Measurements from ENCODE around the gene CST9.
"Not testable (repeated sequence)": the region's sequence is repeated elsewhere in the genome, so short reads cannot be mapped to it uniquely, and the experiment has no call there.

CST9 gene

DNA sequence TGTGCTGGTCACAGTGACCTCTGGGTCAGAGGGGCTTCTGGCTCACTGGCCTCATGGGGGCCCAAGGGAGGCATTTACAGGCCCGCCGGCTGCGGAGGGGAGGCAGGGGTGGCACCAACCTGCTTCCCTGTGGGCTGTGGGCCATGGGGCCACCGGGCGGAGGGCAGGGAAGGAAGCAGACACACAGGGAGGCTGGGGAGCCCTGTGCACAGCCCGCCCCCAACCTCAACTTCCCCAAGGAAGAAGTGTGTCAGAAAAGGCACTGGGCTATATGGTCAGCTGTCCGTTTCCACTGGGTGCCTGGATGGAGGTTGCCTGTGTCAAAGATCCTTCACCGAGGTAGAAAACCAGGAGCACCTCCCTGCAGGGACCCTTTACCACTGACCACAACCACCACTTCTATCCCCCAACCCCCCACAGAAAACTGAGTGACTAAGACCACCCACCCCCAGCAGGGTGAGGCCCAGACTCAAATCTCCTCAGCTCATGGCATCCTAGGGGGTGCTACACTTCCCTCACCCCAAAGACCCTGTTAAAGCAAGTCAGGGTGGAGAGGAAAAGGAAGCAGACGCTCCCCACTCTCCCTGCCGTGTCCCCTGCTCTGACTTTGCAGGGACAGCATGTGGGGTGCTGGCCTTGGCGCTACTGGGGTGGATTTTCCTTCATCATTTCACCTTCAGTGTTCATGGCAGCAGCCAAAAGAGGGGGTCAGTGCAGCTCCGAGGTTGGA, 26.4 kb upstream of the CST9 start:
- Mint-ChIP-seq H3K9me3 (no peaks in the 10 kb centered on the region), H3K27ac (no peak overlapping the region), H3K36me3 (ENCODE audit: low read depth) (no peaks in the 10 kb centered on the region), H3K27me3 (peaks cover 13% of the 10 kb centered on the region), H3K4me3 (no peak overlapping the region), H3K4me1 (ENCODE audit: low read depth) (peaks cover 4% of the 10 kb centered on the region)

DNA sequence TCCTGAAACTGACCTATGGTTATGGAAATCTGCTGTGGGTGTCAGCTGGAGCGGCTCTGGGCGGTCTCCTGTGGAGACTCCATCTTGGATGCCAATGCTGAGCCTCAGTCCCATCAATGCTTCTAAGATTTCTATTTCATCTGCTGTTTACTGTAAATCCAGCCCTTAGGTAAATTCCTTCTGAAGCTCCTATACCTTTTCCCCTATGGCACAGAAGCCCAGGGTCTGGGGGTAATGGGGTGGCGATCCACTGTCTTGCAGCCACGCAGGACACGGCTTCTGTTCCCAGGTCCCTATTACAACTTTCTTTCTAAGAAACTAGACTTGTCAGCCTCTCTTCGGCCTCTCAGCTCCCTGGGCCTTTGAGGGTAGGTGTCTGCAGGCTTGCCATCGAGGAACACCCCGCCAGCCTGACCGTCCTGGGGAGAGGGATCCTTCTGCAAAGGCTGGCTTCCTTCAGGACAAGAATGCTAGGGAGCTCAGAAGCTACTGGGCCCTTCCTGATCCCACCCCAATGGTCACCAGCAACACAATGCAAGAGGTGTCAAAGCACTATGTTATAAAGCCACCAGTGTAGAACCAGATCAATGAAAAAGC, 25.6 kb upstream of the CST9 start:
- H3K27me3 Mint-ChIP-seq = peaks cover 5% of the 10 kb centered on the region
- no peaks in the 10 kb centered on the region for H3K4me1 Mint-ChIP-seq (ENCODE audit: low read depth)
- H3K4me3 Mint-ChIP-seq = no peak overlapping the region
- H3K9me3 Mint-ChIP-seq = no peaks in the 10 kb centered on the region
- no peaks in the 10 kb centered on the region for H3K36me3 Mint-ChIP-seq (ENCODE audit: low read depth)
- H3K27ac Mint-ChIP-seq = no peak overlapping the region

DNA sequence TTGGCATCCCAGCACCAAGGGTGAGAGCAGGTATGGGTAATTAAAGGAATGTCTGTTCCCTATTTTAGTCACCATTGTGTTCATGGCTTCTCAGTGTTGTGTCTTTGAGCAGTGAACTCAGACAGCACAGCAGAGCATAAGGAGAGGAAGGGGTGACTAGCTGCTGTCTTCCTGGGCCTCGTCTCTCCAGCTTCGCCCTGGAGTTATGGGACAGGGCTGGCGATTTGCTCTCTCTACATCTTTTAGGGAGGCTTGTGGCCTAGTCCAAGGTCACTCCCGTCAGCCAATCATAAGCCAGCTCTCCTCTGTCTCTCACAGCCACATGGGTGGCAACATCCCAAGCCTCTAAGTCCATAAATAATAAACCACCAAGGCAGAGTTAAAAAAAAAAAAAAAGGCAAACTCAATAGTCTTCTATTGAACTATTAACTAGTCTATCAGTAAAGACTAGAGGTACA, 24.7 kb upstream of the CST9 start:
- Mint-ChIP-seq H3K9me3 (no peaks in the 10 kb centered on the region), H3K4me1 (ENCODE audit: low read depth) (no peaks in the 10 kb centered on the region), H3K27me3 (no peaks in the 10 kb centered on the region), H3K27ac (no peak overlapping the region), H3K36me3 (ENCODE audit: low read depth) (no peaks in the 10 kb centered on the region), H3K4me3 (no peak overlapping the region)

DNA sequence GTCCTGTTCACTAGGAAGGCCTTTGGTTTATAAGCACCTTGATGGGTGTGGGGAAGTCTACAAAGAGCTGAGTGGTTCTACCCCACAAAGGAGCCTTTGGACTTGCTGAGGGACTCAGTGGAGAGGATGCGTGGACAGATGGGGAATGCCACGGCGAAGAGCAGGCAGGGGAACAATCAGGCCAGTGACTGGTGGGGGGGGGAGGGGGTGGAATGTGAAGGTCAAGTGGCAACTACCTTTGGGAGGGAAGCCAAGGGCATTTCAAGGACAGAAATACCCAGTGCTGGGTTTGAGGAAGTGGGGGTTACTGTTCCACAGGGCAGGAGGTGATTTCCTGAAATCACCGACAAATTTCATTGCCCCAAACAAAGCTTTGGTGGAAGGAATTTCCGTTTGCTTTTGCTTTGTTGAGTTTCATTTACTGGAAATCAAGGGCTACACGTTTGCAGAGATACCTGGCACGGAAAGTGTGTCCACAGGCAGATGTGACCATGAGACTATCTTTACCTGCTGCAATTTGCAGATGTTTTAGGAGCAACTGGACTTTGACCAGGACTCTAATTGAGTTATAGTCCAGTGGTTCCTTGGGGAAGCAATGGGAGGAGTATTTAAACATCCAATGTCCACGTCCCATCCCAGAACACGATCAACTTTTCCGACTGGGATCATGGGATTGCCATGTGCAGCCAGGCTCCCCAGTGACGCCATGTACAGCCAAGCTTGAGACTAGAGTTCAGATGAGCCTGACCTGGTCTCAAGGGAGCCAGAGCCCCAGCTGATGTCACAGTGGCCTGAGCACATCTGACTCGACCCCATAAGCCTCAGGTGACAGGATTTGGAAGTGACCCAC, 24.1 kb upstream of the CST9 start:
- Mint-ChIP-seq H3K4me3 (no peak overlapping the region), H3K4me1 (ENCODE audit: low read depth) (no peaks in the 10 kb centered on the region), H3K36me3 (ENCODE audit: low read depth) (no peaks in the 10 kb centered on the region), H3K9me3 (no peaks in the 10 kb centered on the region), H3K27ac (no peak overlapping the region), H3K27me3 (no peaks in the 10 kb centered on the region)

DNA sequence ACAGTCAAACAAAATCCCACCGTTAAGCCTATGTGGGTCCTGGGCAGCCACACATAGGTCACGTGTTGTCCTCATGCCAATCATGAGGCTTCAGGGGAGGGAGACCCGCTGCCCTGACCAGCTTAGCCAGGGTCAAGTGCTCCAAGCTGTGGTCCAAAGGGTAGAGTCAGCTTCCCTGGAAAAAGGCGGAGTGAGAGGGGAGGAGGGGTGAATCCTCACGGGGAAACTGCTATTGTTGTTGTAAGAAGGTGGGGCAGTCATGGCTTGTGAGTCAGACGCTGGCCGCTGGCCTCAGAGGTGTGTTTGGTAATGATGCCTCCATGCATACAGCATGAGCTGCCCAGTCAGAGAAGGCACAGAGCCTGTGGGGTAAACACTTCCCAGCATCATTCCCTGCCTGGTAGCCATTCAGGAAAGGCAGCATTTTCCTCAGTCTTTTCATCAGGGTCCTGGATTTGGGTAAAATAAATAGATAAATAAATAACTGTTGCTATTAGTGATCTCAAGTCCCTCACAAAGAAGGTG, 23.4 kb upstream of the CST9 start:
- Mint-ChIP-seq H3K4me3 (no peak overlapping the region), H3K9me3 (no peaks in the 10 kb centered on the region), H3K36me3 (ENCODE audit: low read depth) (no peaks in the 10 kb centered on the region), H3K27ac (no peak overlapping the region), H3K27me3 (no peaks in the 10 kb centered on the region), H3K4me1 (ENCODE audit: low read depth) (peaks cover 5% of the 10 kb centered on the region)

DNA sequence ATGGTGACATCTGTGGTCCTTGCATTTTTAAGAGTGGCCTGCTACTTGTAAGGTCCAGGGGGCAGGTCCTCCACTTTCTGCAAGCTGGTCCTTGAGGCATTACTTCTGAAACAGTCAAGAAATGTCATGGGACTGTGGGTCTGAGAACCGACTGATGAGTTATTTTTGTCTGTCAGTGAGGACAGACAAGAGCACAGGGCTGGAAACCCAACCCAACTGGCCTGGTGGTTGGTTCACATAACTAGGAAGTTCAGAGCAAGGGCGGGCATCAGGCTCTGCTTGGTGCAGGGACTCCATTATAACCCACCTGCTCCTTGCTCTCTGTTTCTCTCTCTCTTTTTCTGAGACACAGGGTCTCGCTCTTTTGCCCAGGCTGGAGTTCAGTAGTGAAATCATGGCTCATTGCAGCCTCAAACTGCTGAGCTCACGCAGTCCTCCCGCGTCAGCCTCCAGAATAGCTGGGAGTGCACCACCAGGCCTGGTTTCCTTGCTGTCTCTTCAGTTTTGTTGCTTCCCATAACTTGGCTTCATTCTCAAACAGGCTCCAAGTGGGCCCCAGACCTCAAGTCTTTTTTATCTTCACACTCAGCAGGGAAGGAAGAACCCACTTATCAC, 22.8 kb upstream of the CST9 start:
- no peaks in the 10 kb centered on the region for H3K9me3 Mint-ChIP-seq
- H3K27ac Mint-ChIP-seq = no peak overlapping the region
- H3K4me3 Mint-ChIP-seq = no peak overlapping the region
- H3K36me3 Mint-ChIP-seq (ENCODE audit: low read depth) = no peaks in the 10 kb centered on the region
- H3K27me3 Mint-ChIP-seq = no peaks in the 10 kb centered on the region
- peaks cover 5% of the 10 kb centered on the region for H3K4me1 Mint-ChIP-seq (ENCODE audit: low read depth)

DNA sequence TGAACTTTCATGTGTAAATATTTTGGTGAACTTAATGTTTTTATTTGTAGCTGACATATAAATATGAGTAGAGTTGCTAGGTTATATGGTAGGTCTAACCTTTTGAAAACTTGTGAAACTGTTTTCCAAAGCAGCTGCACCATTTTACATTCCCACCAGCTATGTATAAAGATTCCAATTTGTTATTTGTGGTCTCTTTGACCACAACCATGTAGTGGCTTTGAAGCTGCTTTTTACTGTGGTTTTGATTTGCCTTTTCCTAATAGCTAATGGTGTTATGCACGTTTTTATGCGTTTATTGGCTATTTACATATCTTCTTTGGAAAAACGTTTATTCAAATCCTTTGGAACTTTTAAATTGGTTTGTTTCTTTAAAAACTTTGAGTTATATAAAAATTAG, 21.8 kb upstream of the CST9 start:
- no peak overlapping the region for H3K27ac Mint-ChIP-seq
- no peaks in the 10 kb centered on the region for H3K36me3 Mint-ChIP-seq (ENCODE audit: low read depth)
- no peak overlapping the region for H3K4me3 Mint-ChIP-seq
- no peaks in the 10 kb centered on the region for H3K27me3 Mint-ChIP-seq
- H3K9me3 Mint-ChIP-seq = no peaks in the 10 kb centered on the region
- H3K4me1 Mint-ChIP-seq (ENCODE audit: low read depth) = peaks cover 11% of the 10 kb centered on the region

DNA sequence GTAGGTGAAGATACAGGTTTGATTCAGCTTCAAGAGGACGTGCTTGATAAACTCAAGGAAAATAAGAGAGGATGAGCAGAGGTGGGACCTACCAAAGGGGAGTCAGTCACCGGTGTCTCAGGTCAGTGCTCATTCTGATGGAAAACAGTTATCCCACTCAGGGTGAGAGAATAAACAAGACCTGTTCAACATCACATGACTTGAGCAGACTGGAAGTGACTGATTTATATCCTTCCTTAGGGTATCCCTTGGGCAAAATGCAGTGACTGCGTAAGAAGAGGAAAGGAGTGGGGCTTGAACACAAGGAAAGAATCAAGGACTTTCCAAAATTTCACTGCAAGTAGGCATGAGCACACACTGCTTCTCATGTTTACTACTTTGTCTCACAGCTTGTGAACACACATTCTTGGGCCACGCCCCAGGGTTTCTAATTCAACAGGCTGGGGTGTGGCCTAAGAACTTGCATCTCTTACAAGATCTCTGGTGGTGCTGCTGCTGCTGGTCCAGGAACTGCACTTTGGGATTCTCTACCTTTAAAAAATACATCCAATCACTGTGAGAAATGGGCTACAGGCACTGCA, 20.4 kb upstream of the CST9 start:
- H3K4me1 Mint-ChIP-seq (ENCODE audit: low read depth) = peaks cover 11% of the 10 kb centered on the region
- H3K36me3 Mint-ChIP-seq (ENCODE audit: low read depth) = no peaks in the 10 kb centered on the region
- no peaks in the 10 kb centered on the region for H3K9me3 Mint-ChIP-seq
- no peak overlapping the region for H3K4me3 Mint-ChIP-seq
- no peak overlapping the region for H3K27ac Mint-ChIP-seq
- H3K27me3 Mint-ChIP-seq = peaks cover 9% of the 10 kb centered on the region

DNA sequence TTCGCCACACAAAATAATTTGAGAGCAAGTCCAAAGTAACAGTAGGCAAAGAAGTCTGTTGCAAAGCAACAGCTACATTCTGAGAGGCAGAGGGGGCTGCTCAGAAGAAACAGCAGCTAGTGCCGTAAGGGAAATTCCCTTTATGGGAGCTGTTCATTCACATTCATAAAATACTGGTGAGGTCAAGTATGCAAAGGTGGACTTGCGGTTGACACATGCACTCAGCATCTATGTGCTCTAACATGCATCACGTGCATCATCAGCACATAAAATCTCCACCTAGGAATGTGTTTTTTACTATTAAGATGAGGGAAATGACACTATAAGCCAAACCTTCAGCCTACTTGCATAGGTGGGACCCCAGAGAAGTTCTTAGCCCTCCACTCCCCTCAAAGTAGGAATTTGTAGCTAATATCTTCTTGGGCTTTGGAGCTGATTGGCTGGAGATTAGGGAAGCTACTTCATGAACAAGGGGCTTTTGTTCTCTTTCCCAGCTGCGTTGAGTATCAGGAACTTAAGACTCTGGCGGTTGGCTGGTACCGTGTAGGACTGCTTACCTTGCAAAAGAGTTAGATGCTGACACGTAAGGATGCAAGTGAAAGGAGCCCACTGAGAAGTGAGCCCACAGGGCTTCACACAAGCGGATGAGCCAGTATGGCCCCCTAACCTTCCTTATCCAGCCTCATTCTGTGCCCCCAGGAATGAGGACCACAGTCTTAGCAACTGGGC, 19.7 kb upstream of the CST9 start:
- H3K9me3 Mint-ChIP-seq = no peaks in the 10 kb centered on the region
- H3K4me3 Mint-ChIP-seq = no peak overlapping the region
- H3K27me3 Mint-ChIP-seq = peaks cover 10% of the 10 kb centered on the region
- H3K4me1 Mint-ChIP-seq (ENCODE audit: low read depth) = peaks cover 11% of the 10 kb centered on the region
- no peaks in the 10 kb centered on the region for H3K36me3 Mint-ChIP-seq (ENCODE audit: low read depth)
- no peak overlapping the region for H3K27ac Mint-ChIP-seq

DNA sequence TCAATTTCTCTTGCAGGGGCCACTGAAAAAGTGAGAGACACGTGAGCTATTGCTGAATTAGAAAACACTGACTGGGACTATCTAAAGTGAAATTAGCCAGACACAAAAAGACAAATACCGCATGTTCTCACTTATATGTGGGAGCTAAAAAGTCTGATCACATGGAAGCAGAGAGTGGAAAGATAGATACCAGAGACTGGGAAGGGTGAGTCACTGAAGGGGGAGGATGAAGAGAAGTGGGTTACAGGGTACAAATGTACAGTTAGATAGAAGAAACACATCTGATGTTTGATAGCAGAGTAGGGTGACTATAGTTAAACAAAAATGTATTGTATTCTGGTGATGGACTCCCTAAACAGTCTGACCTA, 18.6 kb upstream of the CST9 start:
- no peak overlapping the region for H3K27ac Mint-ChIP-seq
- H3K4me3 Mint-ChIP-seq = no peak overlapping the region
- H3K4me1 Mint-ChIP-seq (ENCODE audit: low read depth) = peaks cover 11% of the 10 kb centered on the region
- no peaks in the 10 kb centered on the region for H3K36me3 Mint-ChIP-seq (ENCODE audit: low read depth)
- H3K9me3 Mint-ChIP-seq = no peaks in the 10 kb centered on the region
- H3K27me3 Mint-ChIP-seq = peaks cover 19% of the 10 kb centered on the region

DNA sequence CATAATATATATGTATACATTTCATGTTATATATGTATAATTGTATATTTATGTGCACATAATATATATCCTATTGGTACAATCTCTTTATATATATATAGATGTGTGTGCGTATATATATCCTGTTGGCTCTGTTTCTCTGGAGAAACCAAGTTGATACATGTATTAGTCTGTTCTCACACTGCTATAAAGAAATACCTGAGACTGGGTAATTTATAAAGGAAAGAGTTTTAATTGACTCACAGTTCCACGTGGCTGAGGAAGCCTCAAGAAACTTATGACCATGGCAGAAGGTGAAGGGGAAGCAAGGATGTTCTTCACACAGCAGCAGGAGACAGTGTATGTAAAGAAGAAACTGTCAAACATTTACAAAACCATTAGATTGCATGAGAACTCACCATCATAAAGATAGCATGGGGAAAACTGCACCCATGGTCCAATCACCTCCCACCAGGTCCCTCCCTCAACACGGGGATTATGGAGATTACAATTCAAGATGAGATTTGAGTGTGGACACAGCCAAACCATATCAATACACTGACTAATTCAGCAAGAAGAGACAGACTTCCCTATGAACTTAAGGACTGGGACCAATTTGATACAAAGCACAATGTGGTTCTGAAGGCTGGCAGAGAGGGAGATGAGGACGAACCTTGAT, 18.1 kb upstream of the CST9 start:
- peaks cover 19% of the 10 kb centered on the region for H3K27me3 Mint-ChIP-seq
- H3K9me3 Mint-ChIP-seq = no peaks in the 10 kb centered on the region
- H3K27ac Mint-ChIP-seq = no peak overlapping the region
- H3K4me1 Mint-ChIP-seq (ENCODE audit: low read depth) = peaks cover 11% of the 10 kb centered on the region
- H3K36me3 Mint-ChIP-seq (ENCODE audit: low read depth) = no peaks in the 10 kb centered on the region
- no peak overlapping the region for H3K4me3 Mint-ChIP-seq

DNA sequence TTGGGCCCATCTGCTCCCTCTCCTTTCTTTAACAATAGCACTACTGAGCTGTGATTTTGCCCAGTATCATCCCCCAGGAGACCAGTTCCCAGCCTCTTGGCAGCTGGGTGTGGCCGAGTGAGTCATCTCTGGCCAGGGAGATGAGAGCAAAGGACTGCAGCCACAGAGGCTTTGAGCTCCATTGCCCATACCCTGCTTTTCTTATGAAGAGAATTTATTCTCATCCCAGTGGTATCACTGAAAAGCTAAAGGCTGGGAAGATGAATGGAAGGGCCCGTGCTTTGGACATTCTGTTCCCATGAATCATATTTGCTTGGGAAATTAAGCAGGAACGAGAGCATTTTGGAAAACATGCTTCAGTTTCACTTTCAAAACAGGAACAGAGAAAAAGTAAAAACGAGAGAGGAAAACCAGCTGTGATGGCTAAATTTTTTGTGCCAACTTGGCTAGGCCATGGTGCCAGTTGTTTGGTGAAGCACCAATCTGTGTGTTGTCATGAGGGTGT, 17.2 kb upstream of the CST9 start:
- Mint-ChIP-seq H3K9me3 (no peaks in the 10 kb centered on the region), H3K36me3 (ENCODE audit: low read depth) (no peaks in the 10 kb centered on the region), H3K27me3 (peaks cover 25% of the 10 kb centered on the region), H3K4me1 (ENCODE audit: low read depth) (peaks cover 11% of the 10 kb centered on the region), H3K27ac (no peak overlapping the region), H3K4me3 (no peak overlapping the region)

DNA sequence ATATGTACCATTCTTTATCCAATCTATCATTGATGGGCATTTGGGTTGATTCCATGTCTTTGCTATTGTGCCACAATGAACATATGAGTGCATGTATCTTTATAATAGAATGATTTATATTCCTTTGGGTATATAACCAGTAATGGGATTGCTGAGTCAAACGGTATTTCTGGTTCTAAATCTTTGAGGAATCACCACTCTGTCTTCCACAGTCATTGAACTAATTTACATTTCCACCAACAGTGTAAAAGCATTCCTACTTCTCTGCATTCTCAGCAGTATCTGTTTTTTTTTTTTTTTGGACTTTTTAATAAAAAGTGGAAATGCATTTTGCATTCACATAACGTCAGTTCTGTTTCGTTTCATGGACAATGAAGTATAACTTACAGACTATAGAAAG, 16.7 kb upstream of the CST9 start:
- peaks cover 26% of the 10 kb centered on the region for H3K27me3 Mint-ChIP-seq
- H3K4me1 Mint-ChIP-seq (ENCODE audit: low read depth) = peaks cover 11% of the 10 kb centered on the region
- not testable (repeated sequence) for H3K9me3 Mint-ChIP-seq; H3K27ac Mint-ChIP-seq; H3K4me3 Mint-ChIP-seq; H3K36me3 Mint-ChIP-seq (ENCODE audit: low read depth)
